ENCODE results near the gene ATF5. TPM values are rescaled to one million over a fixed set of nuclear protein-coding genes. Genes with fewer than 3 reads are reported as not detected.
A peak's percentile ranks its signal among the peaks of the same experiment; 100 is the strongest.

The ATF5 gene, protein sequence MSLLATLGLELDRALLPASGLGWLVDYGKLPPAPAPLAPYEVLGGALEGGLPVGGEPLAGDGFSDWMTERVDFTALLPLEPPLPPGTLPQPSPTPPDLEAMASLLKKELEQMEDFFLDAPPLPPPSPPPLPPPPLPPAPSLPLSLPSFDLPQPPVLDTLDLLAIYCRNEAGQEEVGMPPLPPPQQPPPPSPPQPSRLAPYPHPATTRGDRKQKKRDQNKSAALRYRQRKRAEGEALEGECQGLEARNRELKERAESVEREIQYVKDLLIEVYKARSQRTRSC
- total RNA-seq, result 1 to 10 TPM; 5.0 to 10.0 (median 6.8) TPM

DNA sequence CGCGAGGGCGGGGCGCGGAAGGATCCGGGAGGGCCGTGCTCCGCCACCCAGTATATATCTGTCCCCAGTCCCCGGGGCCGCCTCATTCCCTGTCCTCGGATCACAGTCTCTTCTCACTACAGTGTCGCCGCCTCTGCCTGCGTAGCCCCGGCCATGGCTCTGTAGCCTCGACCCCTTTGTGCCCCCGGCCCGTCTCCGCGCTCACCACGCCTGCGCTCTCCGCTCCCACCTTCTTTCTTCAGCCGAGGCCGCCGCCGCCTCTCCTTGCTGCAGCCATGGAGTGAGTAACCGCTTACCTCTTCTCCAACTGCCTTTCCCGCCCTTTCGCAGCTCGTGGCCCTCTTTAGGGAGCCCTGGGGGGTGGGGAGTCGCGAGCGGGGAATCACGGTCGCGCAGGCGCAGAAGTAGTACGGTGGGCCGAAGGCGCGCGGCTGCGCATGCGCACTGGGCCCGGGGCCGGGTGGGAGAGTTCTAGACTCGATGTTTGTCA is at the start of gene ATF5, which contains the start of gene NUP62:
Gene ATF5 (plus strand): TSS at position 85 of the 490 bp plus-strand sequence. CDS start 1,646 bp downstream, outside the sequence.
Gene NUP62 (minus strand): TSS at position 384 of the 490 bp plus-strand sequence. CDS start 19,697 bp downstream, outside the sequence.
- no peak for TF ChIP-seq POLR2A (IDR thresholded peaks at IDR 0.05)
- TF ChIP-seq CTCF (IDR thresholded peaks at IDR 0.05), result no peak
- 0% methylated on average over 38 to 45 of the region's 48 CpGs for WGBS, 2 donors
- intact Hi-C loops (cut with DNase I; ENCODE audit: low total_unique reads), result no loop called here
- DNase-seq (ENCODE audit: low spot score in 2 of 2), result peak; percentile 74 to 98
- H3K4me3 ChIP-seq (ENCODE audit: low read depth, poor library complexity, severe bottlenecking), result peak within 1 kb of the TSS; percentile 97

- TF ChIP-seq POLR2A (IDR thresholded peaks at IDR 0.05) (no peak), CTCF (IDR thresholded peaks at IDR 0.05) (no peak)
- no peak overlapping the region for H3K4me3 ChIP-seq (ENCODE audit: low read depth, poor library complexity, severe bottlenecking)
- DNase-seq (ENCODE audit: low spot score in 2 of 2), result no peak
- intact Hi-C loops (cut with DNase I; ENCODE audit: low total_unique reads), result no loop called here
- WGBS, 2 donors, result 92 to 95% methylated on average over 12 of the region's 12 CpGs
Observed at GRCh38 chr19:49879243-49879963, 49.6 kb upstream of the ATF5 start.

GRCh38 chr19:49880162-49880869 is 48.7 kb upstream of the ATF5 start:
- H3K4me3 ChIP-seq (ENCODE audit: low read depth, poor library complexity, severe bottlenecking), result no peak overlapping the region
- WGBS, 2 donors, result 93 to 94% methylated on average over 10 of the region's 10 CpGs
- intact Hi-C loops (cut with DNase I; ENCODE audit: low total_unique reads), result no loop called here
- TF ChIP-seq CTCF (IDR thresholded peaks at IDR 0.05), result no peak
- DNase-seq (ENCODE audit: low spot score in 2 of 2), result no peak

DNA sequence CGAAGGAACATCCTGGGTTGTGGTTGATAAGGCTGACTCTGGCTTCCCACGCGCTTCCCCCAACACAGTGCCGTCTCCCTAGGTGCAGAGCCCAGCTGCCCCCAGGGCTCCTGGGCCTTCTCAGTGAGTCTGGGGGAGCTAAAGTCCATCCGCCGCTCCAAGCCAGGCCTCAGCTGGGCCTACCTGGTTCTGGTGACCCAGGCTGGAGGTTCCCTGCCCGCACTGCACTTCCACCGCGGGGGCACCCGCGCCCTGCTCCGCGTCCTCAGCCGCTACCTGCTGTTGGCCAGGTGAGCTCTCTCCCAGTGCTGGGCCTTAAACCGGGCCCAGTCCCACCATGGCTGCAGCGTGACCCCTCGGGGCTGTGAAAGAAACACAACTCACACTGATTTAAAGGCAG is 47.8 kb upstream of the ATF5 start:
- WGBS, 2 donors, result 92 to 98% methylated on average over 17 of the region's 17 CpGs
- intact Hi-C loops (cut with DNase I; ENCODE audit: low total_unique reads), result no loop called here
- TF ChIP-seq POLR2A (IDR thresholded peaks at IDR 0.05), result no peak
- no peak for TF ChIP-seq CTCF (IDR thresholded peaks at IDR 0.05)
- no peak for DNase-seq (ENCODE audit: low spot score in 2 of 2)
- no peak overlapping the region for H3K4me3 ChIP-seq (ENCODE audit: low read depth, poor library complexity, severe bottlenecking)

DNA sequence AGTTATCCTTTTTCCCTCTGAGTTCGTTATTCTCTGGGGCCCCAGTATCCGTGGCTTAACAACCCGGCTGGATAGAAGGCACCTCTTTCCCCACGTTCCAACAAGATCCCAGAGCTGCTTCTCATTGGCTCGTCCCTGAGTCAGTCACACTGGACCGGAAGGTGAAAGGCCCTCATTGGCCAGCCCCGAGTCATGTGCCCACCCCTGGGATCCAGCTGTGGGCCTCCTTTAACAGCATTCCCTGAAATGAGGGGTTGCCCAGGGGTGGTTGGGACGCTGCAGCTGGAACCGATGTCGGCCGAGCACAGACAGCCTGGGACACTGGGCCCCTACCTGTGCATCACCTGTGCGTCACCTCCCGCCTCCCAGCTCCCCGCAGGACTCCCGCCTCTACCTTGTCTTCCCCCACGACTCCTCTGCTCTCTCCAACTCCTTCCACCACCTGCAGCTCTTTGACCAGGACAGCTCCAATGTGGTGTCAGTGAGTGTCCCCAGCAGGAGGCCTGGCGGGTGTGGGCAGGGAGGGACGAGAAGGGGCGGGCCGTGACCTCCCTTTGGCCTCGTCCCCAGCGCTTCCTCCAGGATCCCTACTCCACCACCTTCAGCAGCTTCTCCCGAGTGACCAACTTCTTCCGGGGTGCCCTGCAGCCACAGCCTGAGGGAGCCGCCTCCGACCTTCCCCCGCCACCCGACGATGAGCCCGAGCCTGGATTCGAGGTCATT is 47.2 kb upstream of the ATF5 start:
- intact Hi-C loops (cut with DNase I; ENCODE audit: low total_unique reads), result no loop called here
- DNase-seq (ENCODE audit: low spot score in 2 of 2), result no peak
- WGBS, 2 donors, result 90% methylated on average over 27 to 31 of the region's 31 CpGs
- TF ChIP-seq CTCF (IDR thresholded peaks at IDR 0.05), result no peak
- no peak for TF ChIP-seq POLR2A (IDR thresholded peaks at IDR 0.05)
- H3K4me3 ChIP-seq (ENCODE audit: low read depth, poor library complexity, severe bottlenecking), result no peak overlapping the region
